Measurements from ENCODE around the gene LDB2. TPM values are rescaled to one million over a fixed set of nuclear protein-coding genes. Genes with fewer than 3 reads are reported as not detected.
A peak's percentile ranks its signal among the peaks of the same experiment; 100 is the strongest.

The LDB2 gene
- total and polyA plus RNA-seq, 4 donors = 11.0 to 128 (median 55.7) TPM

GRCh38 chr4:16758255-16758654, 140.2 kb downstream of the LDB2 start:
- 90 to 94% methylated on average over 2 of the region's 2 CpGs for WGBS, 2 donors
- no peak for ATAC-seq (ENCODE audit: low FRiP score)
- no peak overlapping the region for H3K27ac ChIP-seq (ENCODE audit: low read depth in 1 of 2, low read length in 2 of 2)
- no peak for DNase-seq
- no peaks in the 10 kb centered on the region for H3K9me3 ChIP-seq (ENCODE audit: control insufficient read depth, low read length)
- intact Hi-C loops (cut with DNase I) = loop anchor here in 1 of 2 donors (10.0 kb wide), 1 partner anchor 253 kb away; no protein-coding TSS in a partner anchor
- H3K27me3 ChIP-seq (ENCODE audit: control insufficient read depth in 1 of 2, insufficient read depth in 2 of 2, low read length in 1 of 2) = no peaks in the 10 kb centered on the region
- H3K4me3 ChIP-seq (ENCODE audit: low read length in 2 of 2) = no peak overlapping the region
- H3K36me3 ChIP-seq (ENCODE audit: control insufficient read depth in 1 of 2, insufficient read depth in 2 of 2, low read length in 1 of 2) = peaks cover 0 to 2% of the 10 kb centered on the region in 2 donors
- H3K4me1 ChIP-seq (ENCODE audit: control insufficient read depth in 1 of 2, insufficient read depth in 2 of 2, low read length in 2 of 2) = no peaks in the 10 kb centered on the region

GRCh38 chr4:16757080-16757521, 141.3 kb downstream of the LDB2 start:
- H3K27ac ChIP-seq (ENCODE audit: low read depth in 1 of 2, low read length in 2 of 2) = no peak overlapping the region
- no peak for ATAC-seq (ENCODE audit: low FRiP score)
- no peaks in the 10 kb centered on the region for H3K27me3 ChIP-seq (ENCODE audit: control insufficient read depth in 1 of 2, insufficient read depth in 2 of 2, low read length in 1 of 2)
- peaks cover 0 to 2% of the 10 kb centered on the region in 2 donors for H3K36me3 ChIP-seq (ENCODE audit: control insufficient read depth in 1 of 2, insufficient read depth in 2 of 2, low read length in 1 of 2)
- intact Hi-C loops (cut with DNase I) = loop anchor here in 1 of 2 donors (10.0 kb wide), 1 partner anchor 252 kb away; no protein-coding TSS in a partner anchor
- WGBS, 2 donors = 5 to 20% methylated on average over 14 of the region's 14 CpGs
- H3K9me3 ChIP-seq (ENCODE audit: control insufficient read depth, low read length) = no peaks in the 10 kb centered on the region
- H3K4me1 ChIP-seq (ENCODE audit: control insufficient read depth in 1 of 2, insufficient read depth in 2 of 2, low read length in 2 of 2) = no peaks in the 10 kb centered on the region
- H3K4me3 ChIP-seq (ENCODE audit: low read length in 2 of 2) = no peak overlapping the region
- DNase-seq = no peak

- H3K9me3 ChIP-seq (ENCODE audit: control insufficient read depth, low read length) = no peaks in the 10 kb centered on the region
- no peak overlapping the region for H3K27ac ChIP-seq (ENCODE audit: low read depth in 1 of 2, low read length in 2 of 2)
- DNase-seq = no peak
- no peaks in the 10 kb centered on the region for H3K4me1 ChIP-seq (ENCODE audit: control insufficient read depth in 1 of 2, insufficient read depth in 2 of 2, low read length in 2 of 2)
- H3K4me3 ChIP-seq (ENCODE audit: low read length in 2 of 2) = no peak overlapping the region
- 91 to 97% methylated on average over 2 of the region's 2 CpGs for WGBS, 2 donors
- H3K27me3 ChIP-seq (ENCODE audit: control insufficient read depth in 1 of 2, insufficient read depth in 2 of 2, low read length in 1 of 2) = no peaks in the 10 kb centered on the region
- ATAC-seq (ENCODE audit: low FRiP score) = no peak
- intact Hi-C loops (cut with DNase I) = loop anchor here in 1 of 2 donors (10.0 kb wide), 1 partner anchor 249 kb away; no protein-coding TSS in a partner anchor
- H3K36me3 ChIP-seq (ENCODE audit: control insufficient read depth in 1 of 2, insufficient read depth in 2 of 2, low read length in 1 of 2) = peaks cover 0 to 2% of the 10 kb centered on the region in 2 donors
Measured at GRCh38 chr4:16754104-16754503, 144.3 kb downstream of the LDB2 start.

GRCh38 chr4:16752150-16752549, 146.3 kb downstream of the LDB2 start:
- Histone ChIP-seq H3K36me3 (ENCODE audit: control insufficient read depth in 1 of 2, insufficient read depth in 2 of 2, low read length in 1 of 2) (peaks cover 0 to 2% of the 10 kb centered on the region in 2 donors), H3K27me3 (ENCODE audit: control insufficient read depth in 1 of 2, insufficient read depth in 2 of 2, low read length in 1 of 2) (no peaks in the 10 kb centered on the region), H3K27ac (ENCODE audit: low read depth in 1 of 2, low read length in 2 of 2) (no peak overlapping the region), H3K9me3 (ENCODE audit: control insufficient read depth, low read length) (no peaks in the 10 kb centered on the region), H3K4me1 (ENCODE audit: control insufficient read depth in 1 of 2, insufficient read depth in 2 of 2, low read length in 2 of 2) (no peaks in the 10 kb centered on the region), H3K4me3 (ENCODE audit: low read length in 2 of 2) (no peak overlapping the region)
- intact Hi-C loops (cut with DNase I) = loop anchor here in 1 of 2 donors (10.0 kb wide), 1 partner anchor 247 kb away; no protein-coding TSS in a partner anchor
- no peak for ATAC-seq (ENCODE audit: low FRiP score)
- DNase-seq = no peak

- Histone ChIP-seq H3K27me3 (ENCODE audit: control insufficient read depth in 1 of 2, insufficient read depth in 2 of 2, low read length in 1 of 2) (no peaks in the 10 kb centered on the region), H3K9me3 (ENCODE audit: control insufficient read depth, low read length) (no peaks in the 10 kb centered on the region), H3K4me3 (ENCODE audit: low read length in 2 of 2) (no peak overlapping the region), H3K4me1 (ENCODE audit: control insufficient read depth in 1 of 2, insufficient read depth in 2 of 2, low read length in 2 of 2) (no peaks in the 10 kb centered on the region), H3K36me3 (ENCODE audit: control insufficient read depth in 1 of 2, insufficient read depth in 2 of 2, low read length in 1 of 2) (peaks cover 0 to 2% of the 10 kb centered on the region in 2 donors), H3K27ac (ENCODE audit: low read depth in 1 of 2, low read length in 2 of 2) (no peak overlapping the region)
- 72 to 74% methylated on average over 8 of the region's 8 CpGs for WGBS, 2 donors
- no peak for DNase-seq
- intact Hi-C loops (cut with DNase I) = loop anchor here in 1 of 2 donors (10.0 kb wide), 1 partner anchor 246 kb away; no protein-coding TSS in a partner anchor
- ATAC-seq (ENCODE audit: low FRiP score) = no peak
Measured at GRCh38 chr4:16750882-16751642, 147.4 kb downstream of the LDB2 start.

GRCh38 chr4:16750216-16750615, 148.2 kb downstream of the LDB2 start:
- H3K9me3 ChIP-seq (ENCODE audit: control insufficient read depth, low read length) = no peaks in the 10 kb centered on the region
- H3K27me3 ChIP-seq (ENCODE audit: control insufficient read depth in 1 of 2, insufficient read depth in 2 of 2, low read length in 1 of 2) = no peaks in the 10 kb centered on the region
- H3K4me3 ChIP-seq (ENCODE audit: low read length in 2 of 2) = no peak overlapping the region
- H3K36me3 ChIP-seq (ENCODE audit: control insufficient read depth in 1 of 2, insufficient read depth in 2 of 2, low read length in 1 of 2) = peaks cover 0 to 2% of the 10 kb centered on the region in 2 donors
- intact Hi-C loops (cut with DNase I) = loop anchor here in 1 of 2 donors (10.0 kb wide), 1 partner anchor 245 kb away; no protein-coding TSS in a partner anchor
- no peak for DNase-seq
- no peaks in the 10 kb centered on the region for H3K4me1 ChIP-seq (ENCODE audit: control insufficient read depth in 1 of 2, insufficient read depth in 2 of 2, low read length in 2 of 2)
- WGBS, 2 donors = 90 to 91% methylated on average over 2 of the region's 2 CpGs
- H3K27ac ChIP-seq (ENCODE audit: low read depth in 1 of 2, low read length in 2 of 2) = no peak overlapping the region
- ATAC-seq (ENCODE audit: low FRiP score) = no peak

- Histone ChIP-seq H3K36me3 (ENCODE audit: control insufficient read depth in 1 of 2, insufficient read depth in 2 of 2, low read length in 1 of 2) (no peaks in the 10 kb centered on the region), H3K27ac (ENCODE audit: low read depth in 1 of 2, low read length in 2 of 2) (no peak overlapping the region), H3K4me3 (ENCODE audit: low read length in 2 of 2) (no peak overlapping the region), H3K9me3 (ENCODE audit: control insufficient read depth, low read length) (no peaks in the 10 kb centered on the region), H3K27me3 (ENCODE audit: control insufficient read depth in 1 of 2, insufficient read depth in 2 of 2, low read length in 1 of 2) (no peaks in the 10 kb centered on the region), H3K4me1 (ENCODE audit: control insufficient read depth in 1 of 2, insufficient read depth in 2 of 2, low read length in 2 of 2) (no peaks in the 10 kb centered on the region)
- DNase-seq (no peak), ATAC-seq (ENCODE audit: low FRiP score) (no peak)
- WGBS, 2 donors = 98 to 99% methylated on average over 3 of the region's 3 CpGs
- intact Hi-C loops (cut with DNase I) = no loop called here
Measured at GRCh38 chr4:16745887-16746286, 152.6 kb downstream of the LDB2 start.

GRCh38 chr4:16745009-16745635, 153.3 kb downstream of the LDB2 start:
- ATAC-seq (ENCODE audit: low FRiP score) (peak; percentile 83), DNase-seq (no peak)
- WGBS, 2 donors = 49 to 53% methylated on average over 7 of the region's 7 CpGs

More at GRCh38 chr4:16745009-16745635, 153.3 kb downstream of the LDB2 start:
- no peak overlapping the region for H3K27ac ChIP-seq (ENCODE audit: low read depth in 1 of 2, low read length in 2 of 2)
- no peaks in the 10 kb centered on the region for H3K4me1 ChIP-seq (ENCODE audit: control insufficient read depth in 1 of 2, insufficient read depth in 2 of 2, low read length in 2 of 2)
- no peaks in the 10 kb centered on the region for H3K36me3 ChIP-seq (ENCODE audit: control insufficient read depth in 1 of 2, insufficient read depth in 2 of 2, low read length in 1 of 2)
- no peak overlapping the region for H3K4me3 ChIP-seq (ENCODE audit: low read length in 2 of 2)
- intact Hi-C loops (cut with DNase I) = no loop called here
- no peaks in the 10 kb centered on the region for H3K27me3 ChIP-seq (ENCODE audit: control insufficient read depth in 1 of 2, insufficient read depth in 2 of 2, low read length in 1 of 2)
- no peaks in the 10 kb centered on the region for H3K9me3 ChIP-seq (ENCODE audit: control insufficient read depth, low read length)
